Activated CD8-positive, alpha-beta memory T cell treated with anti-CD3 and anti-CD28 coated beads, Interleukin-2, amount 50 U/mL, for 24 hours (primary cell): Measurements from ENCODE around the gene CHRND.

ENCODE experiments used
- DNase-seq: peaks from one replicate; pipeline ENCODE4 v3.0.0-alpha.2; 2020; ENCODE audit errors: extremely low read depth

Gene CHRND

GRCh38 chr2:232573042-232573441 is 47.1 kb downstream of the CHRND start:
- DNase-seq, result no peak

DNA sequence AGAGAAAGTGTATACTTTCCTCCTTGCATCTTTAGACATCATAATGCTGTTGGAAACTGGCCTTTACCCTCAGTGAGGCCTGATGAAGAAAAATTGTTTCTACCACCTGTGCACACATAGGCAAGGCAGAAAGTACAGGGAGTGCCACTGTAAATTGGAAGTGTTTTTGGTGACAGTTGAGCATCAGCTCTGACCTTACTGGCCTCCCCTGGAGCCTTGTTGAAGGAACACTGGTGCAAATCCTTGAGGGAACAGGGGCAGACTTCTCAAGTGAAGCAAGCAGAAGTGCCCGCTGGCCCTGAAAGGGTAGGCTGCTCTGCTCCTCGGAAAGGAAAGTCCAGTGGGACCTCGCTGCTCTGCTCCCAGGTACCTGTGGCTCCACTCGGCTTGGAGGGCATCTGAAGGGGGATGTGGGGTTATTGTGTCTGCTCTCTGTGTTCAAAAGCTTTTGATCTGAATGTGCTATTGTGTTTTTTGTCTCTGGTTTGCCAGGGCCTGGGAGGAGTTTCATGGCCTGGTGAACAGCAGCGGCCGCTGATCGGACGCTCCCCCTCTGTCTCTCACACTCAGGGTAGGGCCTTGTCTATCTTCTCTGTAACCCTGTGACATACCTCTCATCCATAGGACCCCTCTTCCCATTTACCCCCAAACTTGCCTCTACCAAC is 47.9 kb downstream of the CHRND start:
- no peak for DNase-seq

DNA sequence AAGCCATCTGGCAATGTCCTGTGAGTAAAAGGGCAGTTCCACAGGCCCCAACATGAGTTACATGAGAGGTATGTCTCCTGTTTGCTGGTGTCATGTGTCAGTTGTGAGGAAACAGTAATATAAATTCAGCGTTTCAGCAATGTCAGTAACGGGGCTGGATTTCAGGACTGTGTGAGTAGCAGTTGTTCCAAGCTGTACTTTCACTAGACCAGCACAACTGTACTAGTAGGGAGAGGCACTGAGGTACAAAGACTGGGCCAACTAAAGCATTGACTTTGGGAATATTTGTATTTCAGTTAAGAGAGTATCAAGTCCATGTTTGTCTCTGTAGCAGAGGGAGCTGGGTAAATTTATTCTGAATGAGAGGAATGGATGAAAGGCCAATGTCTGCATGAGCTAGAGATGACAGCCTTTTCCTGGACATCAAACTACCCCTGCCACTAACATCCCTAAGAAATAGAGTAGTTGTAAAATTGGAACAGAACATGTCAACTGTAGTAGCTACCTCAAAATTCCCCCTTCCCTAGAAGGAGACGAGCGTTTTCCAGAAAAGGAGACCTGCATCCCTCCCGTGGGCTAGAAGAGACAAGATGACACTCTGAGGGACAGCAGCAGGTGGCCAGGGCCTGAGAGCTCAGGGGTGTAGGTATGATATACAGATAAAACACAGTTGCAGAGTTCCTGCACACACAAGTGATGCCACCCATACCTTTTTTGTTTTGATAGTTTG is 48.9 kb downstream of the CHRND start:
- no peak for DNase-seq

DNA sequence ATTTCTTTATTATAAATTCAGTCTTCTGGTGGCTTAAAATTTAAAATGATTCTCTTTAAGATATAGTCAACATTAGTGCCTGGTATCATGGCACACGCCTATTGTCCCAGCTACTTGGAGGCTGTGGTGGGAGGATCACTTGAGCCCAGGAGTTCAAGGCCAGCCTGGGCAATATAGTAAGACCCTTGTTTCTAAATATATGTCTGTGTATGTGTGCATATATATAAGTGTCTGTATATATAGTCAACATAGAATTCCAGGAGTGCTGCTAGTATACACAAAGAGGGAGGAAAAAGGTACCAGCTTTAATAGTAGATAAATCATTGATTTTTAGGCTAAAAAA is 49.4 kb downstream of the CHRND start:
- no peak for DNase-seq

GRCh38 chr2:232576995-232577394 is 51.0 kb downstream of the CHRND start:
- DNase-seq, result no peak

DNA sequence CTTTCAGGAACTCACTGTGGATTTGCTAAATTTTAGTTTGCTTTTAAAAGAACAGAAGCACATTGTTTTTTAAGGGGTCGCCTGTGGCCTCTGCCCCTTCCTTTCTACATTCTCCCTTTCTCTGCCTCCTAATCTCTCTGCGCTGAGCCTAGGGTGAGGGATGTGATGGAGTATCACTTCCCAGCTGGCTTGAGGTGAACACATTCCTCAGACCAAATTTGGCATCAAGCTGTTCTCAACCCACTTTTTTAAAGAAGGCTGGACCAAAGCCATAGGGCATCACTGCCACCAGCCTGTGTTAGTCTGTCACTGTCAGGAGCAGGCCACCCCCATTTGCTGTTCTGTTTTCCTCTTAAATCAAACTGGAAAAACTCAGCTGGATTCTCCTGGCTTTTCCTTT is 51.9 kb downstream of the CHRND start:
- no peak for DNase-seq

- DNase-seq, result no peak
Observed at GRCh38 chr2:232578626-232579025, 52.7 kb downstream of the CHRND start.

DNA sequence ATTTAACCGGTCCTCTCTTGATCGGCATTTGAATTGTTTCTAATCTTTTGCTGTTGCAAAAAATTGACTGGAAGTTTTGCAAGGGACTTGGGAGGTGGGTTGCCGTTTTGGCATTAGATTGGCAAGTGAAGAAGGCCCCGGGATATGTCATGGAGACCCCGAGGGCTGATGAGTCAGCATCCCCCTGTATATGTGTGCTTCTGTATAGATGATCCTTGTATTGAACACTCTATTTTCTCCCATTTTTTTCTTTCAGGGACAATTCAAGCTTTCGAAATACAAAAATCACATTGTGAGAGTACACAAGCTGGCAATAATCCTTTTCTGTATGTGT is 54.7 kb downstream of the CHRND start:
- no peak for DNase-seq

DNA sequence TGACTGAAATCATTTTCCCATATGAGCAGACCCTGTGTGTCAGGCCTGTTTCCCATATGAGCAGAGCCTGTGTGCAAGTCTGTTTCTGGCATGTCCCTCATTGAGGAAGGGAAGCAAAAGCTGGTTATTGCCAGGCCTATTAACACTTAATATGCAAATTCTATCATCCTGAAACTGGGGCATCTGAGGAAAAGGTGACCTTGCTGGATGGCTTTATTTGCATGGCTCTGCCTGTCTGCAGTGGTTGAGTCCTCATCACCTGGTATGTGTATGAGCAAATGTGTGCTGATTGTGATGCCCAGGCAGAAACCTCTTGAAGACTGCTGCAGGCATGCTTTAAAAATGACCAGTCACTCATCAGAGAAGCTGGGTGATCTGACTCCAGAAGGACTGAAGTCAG is 55.8 kb downstream of the CHRND start:
- no peak for DNase-seq

GRCh38 chr2:232584238-232584637 is 58.3 kb downstream of the CHRND start:
- DNase-seq, result no peak
